RWPE1 (cell line): ENCODE results near the gene RERE.

Source experiments
- CTCF ChIA-PET: fragments of 350-600 bp; sonication (Branson Sonifier 250); formaldehyde crosslinking; extraction: SDS; loops from one replicate; lab custom pipeline; 2021; lab: Yijun Ruan, JAX
- POLR2A ChIA-PET: fragments of 400-600 bp; formaldehyde crosslinking; extraction: SDS; loops from one replicate; lab custom pipeline; 2020; ENCODE audit warnings: antibody characterized with exemption; ENCODE audit not compliant: low non-redundant PET; lab: Yijun Ruan, JAX
- DNase-seq: peaks from one replicate; pipeline ENCODE4 v3.0.0; 2012; ENCODE audit warnings: low spot score
- H3K27ac ChIP-seq: fragments of 450-650 bp; 2 replicates; pipeline ENCODE4 v1.5.1; 2017
- TF ChIP-seq, protein P1 (sequence below): fragments of 450-650 bp; conservative IDR thresholded peaks from 2 replicates; pipeline ENCODE4 v1.5.1; 2017; ENCODE audit warnings: low read depth, mild to moderate bottlenecking

The RERE gene

GRCh38 chr1:8796812-8797211 is 20.6 kb downstream of the RERE start:
- DNase-seq: no peak
- H3K27ac ChIP-seq: peak overlapping the region; percentile 70
- TF ChIP-seq, protein P1, sequence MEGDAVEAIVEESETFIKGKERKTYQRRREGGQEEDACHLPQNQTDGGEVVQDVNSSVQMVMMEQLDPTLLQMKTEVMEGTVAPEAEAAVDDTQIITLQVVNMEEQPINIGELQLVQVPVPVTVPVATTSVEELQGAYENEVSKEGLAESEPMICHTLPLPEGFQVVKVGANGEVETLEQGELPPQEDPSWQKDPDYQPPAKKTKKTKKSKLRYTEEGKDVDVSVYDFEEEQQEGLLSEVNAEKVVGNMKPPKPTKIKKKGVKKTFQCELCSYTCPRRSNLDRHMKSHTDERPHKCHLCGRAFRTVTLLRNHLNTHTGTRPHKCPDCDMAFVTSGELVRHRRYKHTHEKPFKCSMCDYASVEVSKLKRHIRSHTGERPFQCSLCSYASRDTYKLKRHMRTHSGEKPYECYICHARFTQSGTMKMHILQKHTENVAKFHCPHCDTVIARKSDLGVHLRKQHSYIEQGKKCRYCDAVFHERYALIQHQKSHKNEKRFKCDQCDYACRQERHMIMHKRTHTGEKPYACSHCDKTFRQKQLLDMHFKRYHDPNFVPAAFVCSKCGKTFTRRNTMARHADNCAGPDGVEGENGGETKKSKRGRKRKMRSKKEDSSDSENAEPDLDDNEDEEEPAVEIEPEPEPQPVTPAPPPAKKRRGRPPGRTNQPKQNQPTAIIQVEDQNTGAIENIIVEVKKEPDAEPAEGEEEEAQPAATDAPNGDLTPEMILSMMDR: no peak
- ChIA-PET POLR2A (no interaction called here), CTCF (no interaction called here)

GRCh38 chr1:8794605-8795004 is 22.8 kb downstream of the RERE start:
- no peak for DNase-seq
- ChIA-PET POLR2A (no interaction called here), CTCF (interaction anchor here (0.6 kb wide), 1 partner anchor 253 kb away, joined by 4 read pairs; no protein-coding TSS in a partner anchor)
- H3K27ac ChIP-seq: no peak overlapping the region; the same call in 1 of the 2 replicates
- TF ChIP-seq, protein P1: no peak

DNA sequence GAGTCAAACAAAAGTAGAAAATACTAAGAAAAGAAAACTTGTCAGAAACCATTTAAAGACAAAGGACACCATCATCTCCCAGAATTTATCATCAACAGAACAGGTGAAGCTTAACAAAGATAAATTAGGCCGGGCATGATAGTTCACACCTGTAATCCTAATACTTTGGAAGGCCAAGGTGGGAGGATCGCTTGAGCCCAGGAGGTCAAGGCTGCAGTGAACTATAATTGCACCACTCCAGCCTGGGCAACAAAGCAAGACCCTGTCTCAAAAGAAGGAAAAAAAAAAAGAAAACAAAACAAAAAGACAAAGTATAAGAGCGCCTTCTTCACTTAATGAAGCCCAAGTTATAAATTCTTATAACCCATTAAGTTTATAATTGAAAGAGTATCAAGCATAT is 25.6 kb downstream of the RERE start:
- CTCF ChIA-PET: no interaction called here
- no peak for DNase-seq
- POLR2A ChIA-PET: no interaction called here

DNA sequence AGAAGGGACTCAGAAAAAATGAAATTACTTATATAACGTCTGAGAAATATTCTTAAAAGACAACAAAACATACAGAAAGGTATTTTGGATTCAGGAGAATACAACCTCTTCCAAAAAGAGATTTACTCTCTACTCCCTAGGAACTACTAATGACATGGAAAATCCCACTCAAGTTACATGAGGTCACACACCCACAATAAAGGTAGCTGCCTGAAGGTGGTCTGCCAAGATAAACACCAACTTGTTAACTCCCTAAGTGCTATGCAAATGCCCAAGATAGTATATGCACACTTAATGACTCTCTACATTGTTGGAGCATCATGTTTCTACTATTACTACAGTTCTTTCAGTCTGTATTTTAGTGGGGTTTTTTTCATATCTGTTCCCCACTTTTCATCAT is 26.5 kb downstream of the RERE start:
- DNase-seq: no peak
- CTCF ChIA-PET: no interaction called here
- H3K27ac ChIP-seq: no peak overlapping the region
- POLR2A ChIA-PET: no interaction called here
- TF ChIP-seq, protein P1: no peak

More for the DNA sequence above, 25.6 kb downstream of the RERE start:
- TF ChIP-seq, protein P1: no peak
- H3K27ac ChIP-seq: no peak overlapping the region

- TF ChIP-seq, protein P1: no peak
- H3K27ac ChIP-seq: no peak overlapping the region
- ChIA-PET POLR2A (no interaction called here), CTCF (no interaction called here)
- DNase-seq: no peak
Observed at GRCh38 chr1:8790478-8790877, 27.0 kb downstream of the RERE start.

DNA sequence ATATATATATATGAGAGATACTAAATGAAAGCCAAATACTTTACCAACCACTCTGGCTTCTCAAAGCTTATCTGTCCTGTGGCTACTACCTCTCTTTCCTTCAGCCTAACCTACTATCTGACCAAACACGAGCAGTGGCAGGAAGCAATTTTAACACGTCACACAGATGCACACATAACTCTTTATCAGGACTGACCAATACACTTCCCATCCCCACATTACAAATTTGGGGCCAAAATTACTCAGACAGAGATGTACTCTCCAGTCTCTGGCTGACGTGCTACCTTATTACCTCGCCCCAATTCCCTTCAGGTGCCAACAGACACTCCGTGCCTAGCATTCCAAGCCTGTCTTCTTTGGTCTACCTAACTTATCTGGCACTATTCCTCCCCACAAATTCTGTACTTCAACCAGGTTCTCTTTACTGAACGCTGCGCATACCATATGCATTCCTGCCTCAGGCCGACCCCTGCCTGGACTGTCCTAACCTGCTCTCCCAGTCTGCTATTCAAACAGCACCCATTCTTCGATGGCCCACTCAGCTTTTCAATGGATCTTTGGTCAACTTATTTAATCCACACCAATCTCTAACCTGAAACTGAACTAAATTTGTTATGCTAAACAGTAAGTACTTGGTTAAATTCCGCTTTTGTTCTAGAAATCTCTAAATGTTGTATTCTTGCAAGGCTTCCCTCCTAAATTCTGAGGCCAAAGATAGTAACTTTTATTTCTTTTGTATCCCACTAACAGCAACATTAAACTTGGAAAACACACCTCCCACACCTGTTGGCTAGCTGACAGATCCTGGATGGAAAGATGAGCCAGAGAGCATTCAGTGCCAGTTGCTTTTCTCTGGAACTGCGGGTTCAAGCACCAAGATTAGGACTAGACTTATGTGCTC is 27.9 kb downstream of the RERE start:
- POLR2A ChIA-PET: no interaction called here
- CTCF ChIA-PET: no interaction called here
- DNase-seq: peak; percentile 23
- TF ChIP-seq, protein P1: no peak
- no peak overlapping the region for H3K27ac ChIP-seq
